Sigmoid colon (tissue), 4 donors: ENCODE results near the gene MRPL42.
A peak's percentile ranks its signal among the peaks of the same experiment; 100 is the strongest.

ENCODE experiments used
- EP300 ChIP-seq, 4 donors: sonication (generic); formaldehyde crosslinking; IDR thresholded peaks; one replicate each; pipeline ENCODE4 v1.6.1; 2017; ENCODE audit warnings: antibody characterized with exemption in 4 of 4
- POLR2A ChIP-seq, 2 donors: fragments of 450-650 bp; IDR thresholded peaks; one replicate each; pipeline ENCODE4 v1.6.1; 2016; ENCODE audit warnings: antibody characterized with exemption in 2 of 2, mild to moderate bottlenecking in 2 of 2, moderate library complexity in 2 of 2
- POLR2AphosphoS5 ChIP-seq, 4 donors: sonication (generic); formaldehyde crosslinking; IDR thresholded peaks; one replicate each; pipeline ENCODE4 v1.6.1; 2017; ENCODE audit warnings: antibody characterized with exemption in 4 of 4
- TF ChIP-seq, protein P1 (sequence below), 4 experiments: fragments of 450-650 bp in 3 of 4; fragments of 200-600 bp in 1 of 4; IDR thresholded peaks; one replicate each; pipeline ENCODE4 v1.5.1; 2016 to 2019; ENCODE audit warnings: antibody characterized with exemption in 4 of 4, mild to moderate bottlenecking in 3 of 4, moderate library complexity in 2 of 4

DNA sequence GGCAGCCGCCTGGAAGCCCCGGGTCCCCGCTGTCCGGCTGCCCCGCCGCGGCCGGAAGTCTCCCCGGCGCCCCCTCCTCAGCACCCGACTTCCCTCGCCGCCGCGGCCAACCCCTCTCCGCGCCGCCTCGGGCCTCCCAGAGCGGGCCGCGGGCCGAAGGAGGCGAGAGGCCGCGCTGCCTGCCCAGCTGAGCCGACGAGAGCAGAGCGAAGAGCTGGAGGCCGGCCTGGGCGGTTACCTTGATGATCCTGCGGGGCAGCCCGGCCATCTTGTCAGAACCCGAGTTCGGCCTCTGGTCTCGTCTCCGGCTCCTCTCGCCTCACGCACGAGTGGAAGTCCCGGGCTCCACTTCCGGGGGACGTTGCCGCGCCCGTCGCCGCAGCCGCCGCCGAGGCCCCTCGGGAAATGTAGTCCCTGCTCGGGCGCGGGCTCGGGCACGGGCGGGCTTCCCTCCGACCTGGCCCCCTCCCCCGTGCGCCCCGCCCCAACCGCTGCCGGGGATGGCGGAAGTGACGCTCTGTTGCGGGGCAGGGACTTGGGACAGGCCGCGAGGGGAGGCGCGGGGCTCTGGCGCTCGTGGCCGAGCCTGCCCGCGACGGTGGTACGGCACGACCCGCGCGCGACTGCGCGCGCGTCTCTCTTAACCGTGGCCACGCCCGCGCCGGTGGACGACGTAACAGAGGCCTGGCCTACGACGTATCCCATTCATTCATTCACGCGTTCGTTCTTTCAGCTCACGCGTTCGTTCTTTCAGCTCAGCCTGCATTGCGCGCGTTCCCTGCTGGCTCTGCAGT is 25.5 kb upstream of the MRPL42 start, which contains the start of gene UBE2N:
- TF ChIP-seq, protein P1, sequence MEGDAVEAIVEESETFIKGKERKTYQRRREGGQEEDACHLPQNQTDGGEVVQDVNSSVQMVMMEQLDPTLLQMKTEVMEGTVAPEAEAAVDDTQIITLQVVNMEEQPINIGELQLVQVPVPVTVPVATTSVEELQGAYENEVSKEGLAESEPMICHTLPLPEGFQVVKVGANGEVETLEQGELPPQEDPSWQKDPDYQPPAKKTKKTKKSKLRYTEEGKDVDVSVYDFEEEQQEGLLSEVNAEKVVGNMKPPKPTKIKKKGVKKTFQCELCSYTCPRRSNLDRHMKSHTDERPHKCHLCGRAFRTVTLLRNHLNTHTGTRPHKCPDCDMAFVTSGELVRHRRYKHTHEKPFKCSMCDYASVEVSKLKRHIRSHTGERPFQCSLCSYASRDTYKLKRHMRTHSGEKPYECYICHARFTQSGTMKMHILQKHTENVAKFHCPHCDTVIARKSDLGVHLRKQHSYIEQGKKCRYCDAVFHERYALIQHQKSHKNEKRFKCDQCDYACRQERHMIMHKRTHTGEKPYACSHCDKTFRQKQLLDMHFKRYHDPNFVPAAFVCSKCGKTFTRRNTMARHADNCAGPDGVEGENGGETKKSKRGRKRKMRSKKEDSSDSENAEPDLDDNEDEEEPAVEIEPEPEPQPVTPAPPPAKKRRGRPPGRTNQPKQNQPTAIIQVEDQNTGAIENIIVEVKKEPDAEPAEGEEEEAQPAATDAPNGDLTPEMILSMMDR (IDR thresholded peaks at IDR 0.05): no peak
- no peak for TF ChIP-seq EP300 (IDR thresholded peaks at IDR 0.05)
- TF ChIP-seq POLR2AphosphoS5 (IDR thresholded peaks at IDR 0.05): peak; percentile 74 to 86 (median 80)
- TF ChIP-seq POLR2A (IDR thresholded peaks at IDR 0.05): peak; percentile 15 to 26
